Globus pallidus (tissue), 1 donor: ENCODE data around the gene DYNLRB1.
A peak's percentile ranks its signal among the peaks of the same experiment; 100 is the strongest.

Source experiments
- DNase-seq: peaks from one replicate; pipeline ENCODE4 v3.0.0-alpha.2; 2015; ENCODE audit warnings: low spot score

DYNLRB1 gene

GRCh38 chr20:34579191-34579978, 63.2 kb downstream of the DYNLRB1 start:
- peak; percentile 92 for DNase-seq

- peak; percentile 41 for DNase-seq
Observed at GRCh38 chr20:34579979-34580940, 64.0 kb downstream of the DYNLRB1 start.

- DNase-seq, result peak; percentile 79
Observed at GRCh38 chr20:34581341-34582184, 65.3 kb downstream of the DYNLRB1 start.

- DNase-seq, result no peak
Observed at GRCh38 chr20:34582221-34582620, 66.0 kb downstream of the DYNLRB1 start.

GRCh38 chr20:34582911-34583310, 66.7 kb downstream of the DYNLRB1 start:
- no peak for DNase-seq

GRCh38 chr20:34583544-34583943, 67.3 kb downstream of the DYNLRB1 start:
- DNase-seq, result no peak

- no peak for DNase-seq
Observed at GRCh38 chr20:34585019-34585418, 68.8 kb downstream of the DYNLRB1 start.

- DNase-seq, result no peak
Observed at GRCh38 chr20:34586488-34587163, 70.4 kb downstream of the DYNLRB1 start.
